Heart left ventricle (tissue), 13 donors: Measurements from ENCODE around the gene EPG5.

ENCODE experiments used
- POLR2A ChIP-seq, 2 donors: fragments of 450-650 bp; IDR thresholded peaks; one replicate each; pipeline ENCODE4 v1.6.1; 2017; ENCODE audit warnings: antibody characterized with exemption in 2 of 2, mild to moderate bottlenecking in 2 of 2, moderate library complexity in 2 of 2
- TF ChIP-seq, protein P1 (sequence below), 12 donors: fragments of 200-600 bp; sonication (generic) in 4 of 12; IDR thresholded peaks; one replicate each; pipeline versions ENCODE4 v1.5.0 to v1.8.0; 2018 to 2022; ENCODE audit warnings: antibody characterized with exemption in 12 of 12, mild to moderate bottlenecking in 5 of 12
- donor health status: ischemic (EF 13 %, LVEDD 7.1; RV severe dilation, severe dysfunction).
- donor health status: DM: no; HTN: yes; CAD: no.
- donor health status: DM: no; HTN: no; CAD: no.
- donor health status: ischemic (EF 25% LVEDD 6.9; RV normal size, moderate dysfunction).
- donor health status: ischemic (EF 25% LVEDD 5.7; RV mildly dilated, moderate dysfunction).
- donor health status: ischemic (EF 35%, LVEDD 5.7; RV mildly dilated, moderate dysfunction).
- donor health status: nonischemic (EF 11% LVEDD 7.7; RV severe dilation, severe dysfunction).
- donor health status: DM: yes; HTN: yes; CAD: no.
- donor health status: PGD.
- donor health status: ischemic (EF 29% LVEDD 5.4; RV normal size, mild dysfunction).
- donor health status: nonischemic (EF 23%, LVEDD 6.1; RV moderate dilation, normal function).

DNA sequence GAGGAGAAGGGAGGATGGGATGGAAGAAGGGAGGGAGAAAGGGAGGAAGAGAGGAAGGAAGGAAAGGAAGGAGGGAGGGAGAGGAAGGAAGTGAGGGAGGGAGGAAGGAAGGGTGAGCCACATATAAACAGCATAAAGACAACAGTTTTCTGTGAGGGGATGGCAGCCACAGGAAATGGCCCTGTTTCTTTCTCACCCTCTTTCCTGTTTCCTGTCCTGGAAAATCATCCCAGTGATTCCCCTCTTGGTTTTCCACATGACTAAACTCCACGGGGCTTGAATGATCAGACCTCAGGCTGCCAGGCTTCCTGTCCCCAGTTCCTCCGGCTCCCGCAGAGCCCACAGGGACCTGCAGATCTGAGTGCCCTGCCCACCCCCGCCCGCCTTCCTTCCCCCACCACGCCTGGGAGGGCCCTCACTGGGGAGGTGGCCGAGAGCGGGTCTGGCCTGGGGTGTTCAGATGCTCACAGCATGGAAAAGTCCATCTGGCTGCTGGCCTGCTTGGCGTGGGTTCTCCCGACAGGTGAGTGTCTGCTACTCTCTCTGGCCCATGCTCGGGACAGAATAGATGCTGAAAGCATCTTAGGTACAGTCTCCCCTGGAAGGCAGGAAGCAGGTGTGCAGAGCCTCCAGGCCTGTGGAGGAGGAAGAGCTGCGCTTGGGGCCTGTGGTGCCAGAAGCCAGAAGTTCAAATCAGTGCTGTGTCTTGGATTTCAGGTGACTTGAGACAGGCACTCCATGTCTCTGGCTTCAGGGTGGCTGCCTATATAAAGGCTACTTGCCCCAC, 141.7 kb downstream of the EPG5 start, which contains the start of gene SIGLEC15:
- TF ChIP-seq, protein P1, sequence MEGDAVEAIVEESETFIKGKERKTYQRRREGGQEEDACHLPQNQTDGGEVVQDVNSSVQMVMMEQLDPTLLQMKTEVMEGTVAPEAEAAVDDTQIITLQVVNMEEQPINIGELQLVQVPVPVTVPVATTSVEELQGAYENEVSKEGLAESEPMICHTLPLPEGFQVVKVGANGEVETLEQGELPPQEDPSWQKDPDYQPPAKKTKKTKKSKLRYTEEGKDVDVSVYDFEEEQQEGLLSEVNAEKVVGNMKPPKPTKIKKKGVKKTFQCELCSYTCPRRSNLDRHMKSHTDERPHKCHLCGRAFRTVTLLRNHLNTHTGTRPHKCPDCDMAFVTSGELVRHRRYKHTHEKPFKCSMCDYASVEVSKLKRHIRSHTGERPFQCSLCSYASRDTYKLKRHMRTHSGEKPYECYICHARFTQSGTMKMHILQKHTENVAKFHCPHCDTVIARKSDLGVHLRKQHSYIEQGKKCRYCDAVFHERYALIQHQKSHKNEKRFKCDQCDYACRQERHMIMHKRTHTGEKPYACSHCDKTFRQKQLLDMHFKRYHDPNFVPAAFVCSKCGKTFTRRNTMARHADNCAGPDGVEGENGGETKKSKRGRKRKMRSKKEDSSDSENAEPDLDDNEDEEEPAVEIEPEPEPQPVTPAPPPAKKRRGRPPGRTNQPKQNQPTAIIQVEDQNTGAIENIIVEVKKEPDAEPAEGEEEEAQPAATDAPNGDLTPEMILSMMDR (IDR thresholded peaks at IDR 0.05) = no peak
- TF ChIP-seq POLR2A (IDR thresholded peaks at IDR 0.05) = no peak
